ENCODE results near the gene ADIPOQ.
A peak's percentile ranks its signal among the peaks of the same experiment; 100 is the strongest.

Gene ADIPOQ

DNA sequence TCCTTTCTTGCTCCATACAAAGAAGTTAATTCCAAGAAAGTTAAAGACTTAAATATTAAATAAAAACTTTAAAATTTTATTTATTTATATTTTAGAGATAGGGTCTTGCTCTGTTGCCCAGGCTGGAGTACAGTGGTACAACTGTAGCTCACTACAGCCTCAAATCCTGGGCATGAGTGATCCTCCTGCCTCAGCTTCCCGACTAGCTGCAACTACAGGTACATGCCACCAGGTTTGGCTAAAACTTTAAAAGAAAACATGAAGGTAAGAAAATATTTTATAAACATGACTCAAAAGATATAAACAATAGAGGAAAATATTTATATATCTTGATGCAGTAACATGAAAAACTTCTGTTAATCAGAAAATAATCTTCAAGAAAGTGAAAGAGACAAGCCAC, 33.2 kb downstream of the ADIPOQ start:
- Histone ChIP-seq H3K4me1 (ENCODE audit: low read length) (no peaks in the 10 kb centered on the region), H3K4me2 (ENCODE audit: low read length) (no peak overlapping the region), H2AFZ (ENCODE audit: low read depth, low read length) (no peak overlapping the region), H3K36me3 (replicated peaks; ENCODE audit: low read depth, low read length) (no peaks in the 10 kb centered on the region), H3K27me3 (ENCODE audit: low read depth, low read length) (no peaks in the 10 kb centered on the region), H3K9me3 (ENCODE audit: insufficient read depth, low read length) (no peaks in the 10 kb centered on the region), H3K27ac (ENCODE audit: low read length) (no peak overlapping the region), H3K79me2 (ENCODE audit: low read length) (no peaks in the 10 kb centered on the region), H3K4me3 (ENCODE audit: low read length) (no peak overlapping the region), H4K20me1 (ENCODE audit: insufficient read depth, low read length) (no peaks in the 10 kb centered on the region), H3K9ac (ENCODE audit: low read length) (no peak overlapping the region)
- TF ChIP-seq, protein P1, sequence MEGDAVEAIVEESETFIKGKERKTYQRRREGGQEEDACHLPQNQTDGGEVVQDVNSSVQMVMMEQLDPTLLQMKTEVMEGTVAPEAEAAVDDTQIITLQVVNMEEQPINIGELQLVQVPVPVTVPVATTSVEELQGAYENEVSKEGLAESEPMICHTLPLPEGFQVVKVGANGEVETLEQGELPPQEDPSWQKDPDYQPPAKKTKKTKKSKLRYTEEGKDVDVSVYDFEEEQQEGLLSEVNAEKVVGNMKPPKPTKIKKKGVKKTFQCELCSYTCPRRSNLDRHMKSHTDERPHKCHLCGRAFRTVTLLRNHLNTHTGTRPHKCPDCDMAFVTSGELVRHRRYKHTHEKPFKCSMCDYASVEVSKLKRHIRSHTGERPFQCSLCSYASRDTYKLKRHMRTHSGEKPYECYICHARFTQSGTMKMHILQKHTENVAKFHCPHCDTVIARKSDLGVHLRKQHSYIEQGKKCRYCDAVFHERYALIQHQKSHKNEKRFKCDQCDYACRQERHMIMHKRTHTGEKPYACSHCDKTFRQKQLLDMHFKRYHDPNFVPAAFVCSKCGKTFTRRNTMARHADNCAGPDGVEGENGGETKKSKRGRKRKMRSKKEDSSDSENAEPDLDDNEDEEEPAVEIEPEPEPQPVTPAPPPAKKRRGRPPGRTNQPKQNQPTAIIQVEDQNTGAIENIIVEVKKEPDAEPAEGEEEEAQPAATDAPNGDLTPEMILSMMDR (IDR thresholded peaks at IDR 0.05; ENCODE audit: low read depth, low read length), result no peak
- no peak for TF ChIP-seq EZH2phosphoT487 (IDR thresholded peaks at IDR 0.05; ENCODE audit: low read depth)

DNA sequence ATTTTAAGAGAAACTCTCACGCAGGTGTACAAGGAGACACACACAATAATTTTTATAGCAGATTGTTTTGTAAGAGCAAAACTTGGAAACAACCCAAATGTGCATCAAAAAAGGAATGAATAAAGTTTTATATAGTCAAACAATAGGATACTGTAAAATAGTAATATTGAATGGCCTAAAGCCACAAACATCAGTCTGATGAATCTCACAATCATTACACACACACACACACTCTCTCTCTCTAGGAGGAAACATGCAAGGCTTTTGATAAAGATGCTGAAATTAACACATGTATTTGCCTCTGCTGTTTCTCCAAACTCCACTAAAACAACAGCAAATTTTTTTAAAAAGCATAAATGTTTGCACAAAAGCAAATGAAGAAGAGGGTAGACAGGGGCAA, 37.3 kb downstream of the ADIPOQ start:
- Histone ChIP-seq H3K9ac (ENCODE audit: low read length) (no peak overlapping the region), H4K20me1 (ENCODE audit: insufficient read depth, low read length) (no peaks in the 10 kb centered on the region), H3K36me3 (replicated peaks; ENCODE audit: low read depth, low read length) (no peaks in the 10 kb centered on the region), H3K27me3 (ENCODE audit: low read depth, low read length) (no peaks in the 10 kb centered on the region), H3K4me2 (ENCODE audit: low read length) (no peak overlapping the region), H3K9me3 (ENCODE audit: insufficient read depth, low read length) (no peaks in the 10 kb centered on the region), H2AFZ (ENCODE audit: low read depth, low read length) (no peak overlapping the region), H3K27ac (ENCODE audit: low read length) (no peak overlapping the region), H3K4me1 (ENCODE audit: low read length) (no peaks in the 10 kb centered on the region), H3K4me3 (ENCODE audit: low read length) (no peak overlapping the region), H3K79me2 (ENCODE audit: low read length) (no peaks in the 10 kb centered on the region)
- TF ChIP-seq, protein P1 (IDR thresholded peaks at IDR 0.05; ENCODE audit: low read depth, low read length), result no peak
- TF ChIP-seq EZH2phosphoT487 (IDR thresholded peaks at IDR 0.05; ENCODE audit: low read depth), result no peak

DNA sequence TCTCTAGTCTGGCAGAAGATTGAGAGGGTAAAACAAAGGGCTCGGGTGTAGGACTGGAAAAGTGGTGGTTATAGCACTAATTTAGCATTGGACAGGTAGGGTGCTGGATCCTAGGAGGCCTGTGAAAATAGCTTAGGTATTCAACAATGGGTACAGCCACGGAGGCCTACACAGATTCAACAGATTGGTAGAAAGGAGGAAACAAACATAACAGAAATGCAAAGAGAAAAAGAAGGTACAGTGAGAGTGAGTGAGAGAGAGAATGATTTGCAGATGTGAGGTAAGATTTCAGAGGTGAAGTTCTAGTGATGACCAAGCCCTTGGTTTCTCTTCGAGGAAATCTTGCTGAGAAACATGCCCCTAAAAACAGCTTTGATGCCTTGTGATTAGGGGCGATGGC, 37.9 kb downstream of the ADIPOQ start:
- Histone ChIP-seq H3K79me2 (ENCODE audit: low read length) (no peaks in the 10 kb centered on the region), H2AFZ (ENCODE audit: low read depth, low read length) (peak overlapping the region; percentile 53; the same call in 1 of the 2 replicates), H3K4me1 (ENCODE audit: low read length) (no peaks in the 10 kb centered on the region), H3K9me3 (ENCODE audit: insufficient read depth, low read length) (no peaks in the 10 kb centered on the region), H3K4me3 (ENCODE audit: low read length) (no peak overlapping the region), H4K20me1 (ENCODE audit: insufficient read depth, low read length) (no peaks in the 10 kb centered on the region), H3K27me3 (ENCODE audit: low read depth, low read length) (no peaks in the 10 kb centered on the region), H3K27ac (ENCODE audit: low read length) (no peak overlapping the region), H3K4me2 (ENCODE audit: low read length) (no peak overlapping the region), H3K36me3 (replicated peaks; ENCODE audit: low read depth, low read length) (no peaks in the 10 kb centered on the region), H3K9ac (ENCODE audit: low read length) (no peak overlapping the region)
- TF ChIP-seq, protein P1 (IDR thresholded peaks at IDR 0.05; ENCODE audit: low read depth, low read length), result no peak
- no peak for TF ChIP-seq EZH2phosphoT487 (IDR thresholded peaks at IDR 0.05; ENCODE audit: low read depth)

DNA sequence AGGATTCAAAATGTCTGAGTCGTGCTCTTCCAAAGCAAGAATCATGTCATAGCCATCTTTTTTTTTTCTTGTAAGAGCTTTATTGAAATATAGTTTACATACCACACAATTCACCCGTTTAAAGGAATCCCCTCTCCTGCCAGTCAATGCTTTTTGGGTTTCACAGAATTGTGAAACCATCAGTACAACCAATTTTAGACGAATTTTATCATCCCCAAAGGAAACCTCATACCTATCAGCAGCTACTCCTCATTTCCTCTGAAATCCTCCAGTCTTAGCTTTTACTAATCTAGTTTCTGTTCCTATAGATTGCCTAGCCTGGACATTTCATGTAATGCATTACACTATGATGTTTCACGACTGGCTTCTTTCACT, 39.6 kb downstream of the ADIPOQ start:
- H3K9me3 ChIP-seq (ENCODE audit: insufficient read depth, low read length), result no peaks in the 10 kb centered on the region
- H3K27ac ChIP-seq (ENCODE audit: low read length), result no peak overlapping the region
- H3K4me3 ChIP-seq (ENCODE audit: low read length), result no peak overlapping the region
- H3K36me3 ChIP-seq (replicated peaks; ENCODE audit: low read depth, low read length), result no peaks in the 10 kb centered on the region
- H2AFZ ChIP-seq (ENCODE audit: low read depth, low read length), result no peak overlapping the region
- no peaks in the 10 kb centered on the region for H3K79me2 ChIP-seq (ENCODE audit: low read length)
- no peaks in the 10 kb centered on the region for H4K20me1 ChIP-seq (ENCODE audit: insufficient read depth, low read length)
- no peaks in the 10 kb centered on the region for H3K27me3 ChIP-seq (ENCODE audit: low read depth, low read length)
- TF ChIP-seq EZH2phosphoT487 (IDR thresholded peaks at IDR 0.05; ENCODE audit: low read depth), result no peak
- no peaks in the 10 kb centered on the region for H3K4me1 ChIP-seq (ENCODE audit: low read length)
- H3K9ac ChIP-seq (ENCODE audit: low read length), result no peak overlapping the region
- H3K4me2 ChIP-seq (ENCODE audit: low read length), result no peak overlapping the region

Data from OCI-LY3 (cell line).